ENCODE results near the gene PLXND1. TPM values are rescaled to one million over a fixed set of nuclear protein-coding genes. Genes with fewer than 3 reads are reported as not detected.

The PLXND1 gene
- total RNA-seq, 2 donors from 2014 or later: 4.1 to 4.2 TPM

GRCh38 chr3:129563850-129564535 is 42.5 kb downstream of the PLXND1 start:
- ATAC-seq (replicated peaks in 1 of 2): no peak

GRCh38 chr3:129563332-129563731 is 43.1 kb downstream of the PLXND1 start:
- no peak for ATAC-seq (replicated peaks in 1 of 2)
- H3K4me3 Mint-ChIP-seq: no peak overlapping the region
- H3K4me1 Mint-ChIP-seq (ENCODE audit: low read depth): no peaks in the 10 kb centered on the region
- no peak overlapping the region for H3K27ac Mint-ChIP-seq
- no peaks in the 10 kb centered on the region for H3K27me3 Mint-ChIP-seq (ENCODE audit: low read depth)
- no peaks in the 10 kb centered on the region for H3K9me3 Mint-ChIP-seq
- no peaks in the 10 kb centered on the region for H3K36me3 Mint-ChIP-seq (ENCODE audit: insufficient read depth in 2 of 2)
- DNase-seq: no peak

More at GRCh38 chr3:129563850-129564535, 42.5 kb downstream of the PLXND1 start:
- no peaks in the 10 kb centered on the region for H3K36me3 Mint-ChIP-seq (ENCODE audit: insufficient read depth in 2 of 2)
- DNase-seq: no peak
- H3K9me3 Mint-ChIP-seq: no peaks in the 10 kb centered on the region
- H3K4me1 Mint-ChIP-seq (ENCODE audit: low read depth): no peaks in the 10 kb centered on the region
- no peak overlapping the region for H3K27ac Mint-ChIP-seq
- no peak overlapping the region for H3K4me3 Mint-ChIP-seq
- no peaks in the 10 kb centered on the region for H3K27me3 Mint-ChIP-seq (ENCODE audit: low read depth)

GRCh38 chr3:129562803-129563202 is 43.7 kb downstream of the PLXND1 start:
- Mint-ChIP-seq H3K36me3 (ENCODE audit: insufficient read depth in 2 of 2) (no peaks in the 10 kb centered on the region), H3K27ac (no peak overlapping the region), H3K9me3 (no peaks in the 10 kb centered on the region), H3K4me1 (ENCODE audit: low read depth) (no peaks in the 10 kb centered on the region), H3K27me3 (ENCODE audit: low read depth) (no peaks in the 10 kb centered on the region), H3K4me3 (no peak overlapping the region)
- DNase-seq (no peak), ATAC-seq (replicated peaks in 1 of 2) (no peak)

GRCh38 chr3:129561619-129562248 is 44.7 kb downstream of the PLXND1 start:
- Mint-ChIP-seq H3K27me3 (ENCODE audit: low read depth) (no peaks in the 10 kb centered on the region), H3K4me3 (no peak overlapping the region), H3K9me3 (no peaks in the 10 kb centered on the region), H3K27ac (no peak overlapping the region), H3K4me1 (ENCODE audit: low read depth) (no peaks in the 10 kb centered on the region), H3K36me3 (ENCODE audit: insufficient read depth in 2 of 2) (no peaks in the 10 kb centered on the region)
- ATAC-seq (replicated peaks in 1 of 2): no peak
- no peak for DNase-seq

- H3K4me1 Mint-ChIP-seq (ENCODE audit: low read depth): no peaks in the 10 kb centered on the region
- no peak overlapping the region for H3K4me3 Mint-ChIP-seq
- no peaks in the 10 kb centered on the region for H3K9me3 Mint-ChIP-seq
- no peaks in the 10 kb centered on the region for H3K27me3 Mint-ChIP-seq (ENCODE audit: low read depth)
- DNase-seq: no peak
- no peak for ATAC-seq (replicated peaks in 1 of 2)
- H3K27ac Mint-ChIP-seq: no peak overlapping the region
- no peaks in the 10 kb centered on the region for H3K36me3 Mint-ChIP-seq (ENCODE audit: insufficient read depth in 2 of 2)
Observed at GRCh38 chr3:129560911-129561594, 45.4 kb downstream of the PLXND1 start.

- H3K27me3 Mint-ChIP-seq (ENCODE audit: low read depth): no peaks in the 10 kb centered on the region
- no peak overlapping the region for H3K27ac Mint-ChIP-seq
- H3K9me3 Mint-ChIP-seq: no peaks in the 10 kb centered on the region
- no peaks in the 10 kb centered on the region for H3K36me3 Mint-ChIP-seq (ENCODE audit: insufficient read depth in 2 of 2)
- no peak overlapping the region for H3K4me3 Mint-ChIP-seq
- ATAC-seq (replicated peaks in 1 of 2) (no peak), DNase-seq (no peak)
- H3K4me1 Mint-ChIP-seq (ENCODE audit: low read depth): no peaks in the 10 kb centered on the region
Observed at GRCh38 chr3:129560269-129560787, 46.1 kb downstream of the PLXND1 start.

- Mint-ChIP-seq H3K27ac (no peak overlapping the region), H3K4me1 (ENCODE audit: low read depth) (no peaks in the 10 kb centered on the region), H3K36me3 (ENCODE audit: insufficient read depth in 2 of 2) (no peaks in the 10 kb centered on the region), H3K9me3 (no peaks in the 10 kb centered on the region), H3K27me3 (ENCODE audit: low read depth) (peaks cover 4% of the 10 kb centered on the region), H3K4me3 (no peak overlapping the region)
- ATAC-seq (replicated peaks in 1 of 2) (no peak), DNase-seq (no peak)
Observed at GRCh38 chr3:129559565-129560079, 46.9 kb downstream of the PLXND1 start.

GRCh38 chr3:129558772-129559564 is 47.5 kb downstream of the PLXND1 start:
- ATAC-seq (replicated peaks in 1 of 2) (no peak), DNase-seq (no peak)
- Mint-ChIP-seq H3K9me3 (no peaks in the 10 kb centered on the region), H3K4me3 (no peak overlapping the region), H3K36me3 (ENCODE audit: insufficient read depth in 2 of 2) (no peaks in the 10 kb centered on the region), H3K27me3 (ENCODE audit: low read depth) (peaks cover 11% of the 10 kb centered on the region), H3K4me1 (ENCODE audit: low read depth) (no peaks in the 10 kb centered on the region), H3K27ac (no peak overlapping the region)

GRCh38 chr3:129558081-129558771 is 48.2 kb downstream of the PLXND1 start:
- H3K4me3 Mint-ChIP-seq: no peak overlapping the region
- no peak for DNase-seq
- no peak overlapping the region for H3K27ac Mint-ChIP-seq
- peaks cover 14% of the 10 kb centered on the region for H3K27me3 Mint-ChIP-seq (ENCODE audit: low read depth)
- no peaks in the 10 kb centered on the region for H3K4me1 Mint-ChIP-seq (ENCODE audit: low read depth)
- ATAC-seq (replicated peaks in 1 of 2): peak in 1 of 2 donors; percentile 25
- no peaks in the 10 kb centered on the region for H3K9me3 Mint-ChIP-seq
- H3K36me3 Mint-ChIP-seq (ENCODE audit: insufficient read depth in 2 of 2): no peaks in the 10 kb centered on the region

GRCh38 chr3:129557548-129557894 is 49.0 kb downstream of the PLXND1 start:
- H3K4me1 Mint-ChIP-seq (ENCODE audit: low read depth): no peaks in the 10 kb centered on the region
- DNase-seq (no peak), ATAC-seq (replicated peaks in 1 of 2) (no peak)
- no peak overlapping the region for H3K4me3 Mint-ChIP-seq
- peaks cover 14% of the 10 kb centered on the region for H3K27me3 Mint-ChIP-seq (ENCODE audit: low read depth)
- H3K9me3 Mint-ChIP-seq: no peaks in the 10 kb centered on the region
- no peaks in the 10 kb centered on the region for H3K36me3 Mint-ChIP-seq (ENCODE audit: insufficient read depth in 2 of 2)
- no peak overlapping the region for H3K27ac Mint-ChIP-seq

- DNase-seq (no peak), ATAC-seq (replicated peaks in 1 of 2) (no peak)
- no peaks in the 10 kb centered on the region for H3K9me3 Mint-ChIP-seq
- no peak overlapping the region for H3K27ac Mint-ChIP-seq
- H3K4me1 Mint-ChIP-seq (ENCODE audit: low read depth): no peaks in the 10 kb centered on the region
- H3K27me3 Mint-ChIP-seq (ENCODE audit: low read depth): peaks cover 14% of the 10 kb centered on the region
- H3K4me3 Mint-ChIP-seq: no peak overlapping the region
- H3K36me3 Mint-ChIP-seq (ENCODE audit: insufficient read depth in 2 of 2): no peaks in the 10 kb centered on the region
Observed at GRCh38 chr3:129556890-129557547, 49.5 kb downstream of the PLXND1 start.

GRCh38 chr3:129556358-129556695 is 50.1 kb downstream of the PLXND1 start:
- DNase-seq (no peak), ATAC-seq (replicated peaks in 1 of 2) (no peak)
- Mint-ChIP-seq H3K4me3 (no peak overlapping the region), H3K9me3 (no peaks in the 10 kb centered on the region), H3K27ac (no peak overlapping the region), H3K4me1 (ENCODE audit: low read depth) (no peaks in the 10 kb centered on the region), H3K36me3 (ENCODE audit: insufficient read depth in 2 of 2) (no peaks in the 10 kb centered on the region), H3K27me3 (ENCODE audit: low read depth) (peaks cover 14% of the 10 kb centered on the region)

All from activated T-cell treated with anti-CD3 and anti-CD28 coated beads, Interleukin-2, amount 50 U/mL, for 72 hours (primary cell).